ENCODE measurements around the gene ZBTB7C. TPM values are rescaled to one million over a fixed set of nuclear protein-coding genes. Genes with fewer than 3 reads are reported as not detected.

Gene ZBTB7C
- total and polyA plus RNA-seq, 2 donors (not counting 1 experiment from before 2014, with no cell fraction given): not detected

DNA sequence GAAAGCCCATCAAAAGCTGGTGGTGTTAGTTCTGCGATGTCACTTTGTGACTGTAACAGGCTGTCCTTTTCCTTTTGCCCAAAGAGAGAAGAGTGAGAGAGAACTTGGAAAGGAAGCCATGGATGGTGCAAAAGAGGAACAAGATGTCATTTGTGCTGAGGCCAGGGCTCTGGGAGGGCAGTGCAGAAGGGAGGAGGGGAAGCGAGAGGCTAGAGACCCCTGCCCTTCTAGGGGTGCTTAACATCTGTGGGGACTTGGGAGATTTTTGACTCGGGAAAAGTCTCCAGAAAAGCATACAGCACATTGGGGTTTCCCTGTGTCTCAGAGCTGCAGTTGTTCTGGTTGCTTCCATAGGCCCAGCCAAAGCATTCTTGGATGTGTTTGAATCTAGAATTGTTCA is 49.6 kb downstream of the ZBTB7C start:
- H3K4me2 ChIP-seq (replicated peaks; ENCODE audit: low read depth, low read length, poor library complexity, severe bottlenecking): no peak overlapping the region
- ATAC-seq (ENCODE audit: low read depth) (no peak), DNase-seq (no peak)
- Mint-ChIP-seq H3K9me3 (ENCODE audit: insufficient read depth) (no peaks in the 10 kb centered on the region), H3K27me3 (peaks cover 32% of the 10 kb centered on the region), H3K27ac (no peak overlapping the region), H3K4me3 (no peak overlapping the region), H3K4me1 (no peaks in the 10 kb centered on the region)
- H3K4me1 ChIP-seq (ENCODE audit: control insufficient read depth in 2 of 2, insufficient read depth in 2 of 2, low read length in 2 of 2): no peaks in the 10 kb centered on the region
- no peaks in the 10 kb centered on the region for H3K9me3 ChIP-seq (ENCODE audit: control extremely low read depth in 1 of 3, control insufficient read depth in 2 of 3, insufficient read depth in 1 of 3, low read length in 2 of 3)
- H3K27me3 ChIP-seq (replicated peaks in 1 of 4; ENCODE audit: control extremely low read depth in 1 of 4, control insufficient read depth in 3 of 4, insufficient read depth in 4 of 4, low read length in 3 of 4): peaks cover 0 to 18% (median 0%) of the 10 kb centered on the region in 4 experiments
- intact Hi-C loops (cut with micrococcal nuclease): no loop called here
- ChIA-PET POLR2A (no interaction called here), CTCF (no interaction called here)
- no peaks in the 10 kb centered on the region for H3K79me2 ChIP-seq (ENCODE audit: control insufficient read depth, insufficient read depth, low read length)
- no peak overlapping the region for H3K9ac ChIP-seq (ENCODE audit: low read length)
- 82% methylated on average over 2 of the region's 3 CpGs for WGBS (ENCODE audit: insufficient coverage)
- H3K27ac ChIP-seq (ENCODE audit: low read length in 2 of 2): no peak overlapping the region
- H2AFZ ChIP-seq (ENCODE audit: insufficient read depth, low read depth, low read length, poor library complexity, severe bottlenecking): no peak overlapping the region
- TF ChIP-seq CTCF (IDR thresholded peaks at IDR 0.05) (no peak), EZH2 (IDR thresholded peaks at IDR 0.05; ENCODE audit: borderline replicate concordance, insufficient read depth, low read depth, low read length, poor library complexity, severe bottlenecking) (no peak)
- H4K20me1 ChIP-seq (ENCODE audit: control insufficient read depth, insufficient read depth, low read length, poor library complexity, severe bottlenecking): no peaks in the 10 kb centered on the region
- H3K36me3 ChIP-seq (replicated peaks in 1 of 2; ENCODE audit: control extremely low read depth in 1 of 2, control insufficient read depth in 1 of 2, extremely low read depth in 1 of 2, insufficient read depth in 2 of 2, low read length in 1 of 2): no peaks in the 10 kb centered on the region
- H3K4me3 ChIP-seq (ENCODE audit: control extremely low read depth in 1 of 5, extremely low read depth in 1 of 5, insufficient read depth in 1 of 5, low read depth in 2 of 5, low read length in 4 of 5): no peak overlapping the region

DNA sequence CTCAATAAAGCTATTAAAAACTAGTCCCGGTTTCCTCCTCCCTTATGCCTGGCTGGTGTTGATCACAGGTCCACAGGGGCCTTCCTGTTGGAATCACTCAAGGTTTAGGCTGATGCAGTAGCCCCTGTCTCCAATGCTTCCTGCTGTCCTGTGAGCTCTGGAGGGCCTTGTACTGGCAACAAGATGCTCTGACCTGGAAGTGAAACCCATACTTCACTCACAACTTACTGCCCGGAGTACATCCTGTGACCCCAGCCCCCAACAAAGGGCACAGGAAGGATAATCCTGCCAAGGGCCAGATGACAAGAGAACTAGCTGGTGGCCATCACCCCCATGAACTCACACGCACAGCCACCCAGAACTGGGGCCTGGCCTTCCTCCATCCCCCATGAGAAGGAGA is 50.3 kb downstream of the ZBTB7C start:
- peaks cover 0 to 14% (median 0%) of the 10 kb centered on the region in 4 experiments for H3K27me3 ChIP-seq (replicated peaks in 1 of 4; ENCODE audit: control extremely low read depth in 1 of 4, control insufficient read depth in 3 of 4, insufficient read depth in 4 of 4, low read length in 3 of 4)
- H3K4me2 ChIP-seq (replicated peaks; ENCODE audit: low read depth, low read length, poor library complexity, severe bottlenecking): no peak overlapping the region
- TF ChIP-seq EZH2 (IDR thresholded peaks at IDR 0.05; ENCODE audit: borderline replicate concordance, insufficient read depth, low read depth, low read length, poor library complexity, severe bottlenecking) (no peak), CTCF (IDR thresholded peaks at IDR 0.05) (no peak)
- intact Hi-C loops (cut with micrococcal nuclease): no loop called here
- H3K27me3 Mint-ChIP-seq: peaks cover 27% of the 10 kb centered on the region
- H3K79me2 ChIP-seq (ENCODE audit: control insufficient read depth, insufficient read depth, low read length): no peaks in the 10 kb centered on the region
- POLR2A ChIA-PET: no interaction called here
- H3K9me3 Mint-ChIP-seq (ENCODE audit: insufficient read depth): no peaks in the 10 kb centered on the region
- no peak overlapping the region for H3K4me3 ChIP-seq (ENCODE audit: control extremely low read depth in 1 of 5, extremely low read depth in 1 of 5, insufficient read depth in 1 of 5, low read depth in 2 of 5, low read length in 4 of 5)
- no peaks in the 10 kb centered on the region for H3K4me1 ChIP-seq (ENCODE audit: control insufficient read depth in 2 of 2, insufficient read depth in 2 of 2, low read length in 2 of 2)
- no peaks in the 10 kb centered on the region for H4K20me1 ChIP-seq (ENCODE audit: control insufficient read depth, insufficient read depth, low read length, poor library complexity, severe bottlenecking)
- WGBS (ENCODE audit: insufficient coverage): 69% methylated on average over 2 of the region's 3 CpGs
- no peak overlapping the region for H3K27ac Mint-ChIP-seq
- no peak for ATAC-seq (ENCODE audit: low read depth)
- H3K4me3 Mint-ChIP-seq: no peak overlapping the region
- H3K4me1 Mint-ChIP-seq: no peaks in the 10 kb centered on the region
- H3K9ac ChIP-seq (ENCODE audit: low read length): no peak overlapping the region
- H2AFZ ChIP-seq (ENCODE audit: insufficient read depth, low read depth, low read length, poor library complexity, severe bottlenecking): no peak overlapping the region
- no peak for DNase-seq
- H3K9me3 ChIP-seq (ENCODE audit: control extremely low read depth in 1 of 3, control insufficient read depth in 2 of 3, insufficient read depth in 1 of 3, low read length in 2 of 3): no peaks in the 10 kb centered on the region
- no peak overlapping the region for H3K27ac ChIP-seq (ENCODE audit: low read length in 2 of 2)
- no peaks in the 10 kb centered on the region for H3K36me3 ChIP-seq (replicated peaks in 1 of 2; ENCODE audit: control extremely low read depth in 1 of 2, control insufficient read depth in 1 of 2, extremely low read depth in 1 of 2, insufficient read depth in 2 of 2, low read length in 1 of 2)
- CTCF ChIA-PET: no interaction called here

All from B cell (primary cell).